SK-N-SH (cell line): ENCODE results near the gene GRK1. TPM values are rescaled to one million over a fixed set of nuclear protein-coding genes. Genes with fewer than 3 reads are reported as not detected.

ENCODE experiments used
- CTCF ChIA-PET: fragments of 300-600, 350-600 bp; formaldehyde crosslinking; extraction: SDS; loops from one replicate; lab custom pipeline; 2021; lab: Yijun Ruan, JAX
- POLR2A ChIA-PET: fragments of 350-600 bp; sonication (Branson Sonifier 250); formaldehyde crosslinking; extraction: SDS; loops from one replicate; lab custom pipeline; 2020; ENCODE audit warnings: antibody characterized with exemption, inconsistent platforms; lab: Yijun Ruan, JAX
- DNase-seq: peaks from one replicate; pipeline ENCODE4 v3.0.0; 2012
- H2AFZ ChIP-seq: fragments of 200-600 bp; sonication (generic); 2 replicates; pipeline ENCODE4 v1.8.1; 2016; ENCODE audit warnings: antibody characterized with exemption, mild to moderate bottlenecking, low read depth
- H3F3A ChIP-seq: fragments of 200-600 bp; sonication (generic); replicated peaks from 2 replicates; pipeline ENCODE3; 2016; ENCODE audit warnings: antibody characterized with exemption, mild to moderate bottlenecking; ENCODE audit not compliant: insufficient read depth
- H3K27ac ChIP-seq, 2 experiments: fragments of 200-500 bp in 1 of 2; fragments of 200-600 bp in 1 of 2; sonication (Bioruptor generic) in 1 of 2; sonication (generic), shearing (Covaris generic) in 1 of 2; 2 replicates each; pipeline versions ENCODE4 v1.5.1 to v1.6.1; 2014 to 2016; ENCODE audit warnings: low read depth in 2 of 2, inconsistent platforms in 1 of 2, low read length in 1 of 2, mild to moderate bottlenecking in 1 of 2, mixed read lengths in 1 of 2
- H3K27me3 ChIP-seq: fragments of 200-600 bp; sonication (generic), shearing (Covaris generic); 2 replicates; pipeline ENCODE4 v1.6.1; 2016; ENCODE audit warnings: mixed run types; ENCODE audit not compliant: insufficient read depth
- H3K36me3 ChIP-seq, 2 experiments: fragments of 200-500 bp in 1 of 2; fragments of 200-600 bp in 1 of 2; sonication (Bioruptor generic) in 1 of 2; sonication (generic) in 1 of 2; replicated peaks in 1 of 2; 2 replicates each; pipeline versions ENCODE3 to v1.5.1; 2014 to 2016; ENCODE audit warnings: low read length in 1 of 2, mild to moderate bottlenecking in 1 of 2; ENCODE audit not compliant: insufficient read depth in 2 of 2, control insufficient read depth in 1 of 2
- H3K4me1 ChIP-seq, 2 experiments: fragments of 200-500 bp in 1 of 2; fragments of 200-600 bp in 1 of 2; sonication (Bioruptor generic) in 1 of 2; sonication (generic), shearing (Covaris generic) in 1 of 2; 2 replicates each; pipeline versions ENCODE4 v1.5.1 to v1.6.1; 2014 to 2016; ENCODE audit warnings: low read depth in 1 of 2, low read length in 1 of 2, mixed run types in 1 of 2; ENCODE audit not compliant: insufficient read depth in 2 of 2, control insufficient read depth in 1 of 2
- H3K4me2 ChIP-seq: fragments of 200-600 bp; sonication (generic), shearing (Covaris generic); 2 replicates; pipeline ENCODE4 v1.6.1; 2017; ENCODE audit warnings: mixed run types
- H3K4me3 ChIP-seq, 2 experiments: fragments of 200-500 bp in 1 of 2; fragments of 200-600 bp in 1 of 2; sonication (Bioruptor generic) in 1 of 2; sonication (generic), shearing (Covaris generic) in 1 of 2; 2 replicates each; pipeline versions ENCODE4 v1.5.1 to v1.8.1; 2014 to 2016; ENCODE audit warnings: low read depth in 2 of 2, inconsistent platforms in 1 of 2, low read length in 1 of 2, mild to moderate bottlenecking in 1 of 2, mixed read lengths in 1 of 2, moderate library complexity in 1 of 2
- H3K79me2 ChIP-seq: fragments of 200-600 bp; sonication (generic); 2 replicates; pipeline ENCODE4 v1.8.1; 2017; ENCODE audit warnings: mild to moderate bottlenecking; ENCODE audit not compliant: insufficient read depth
- H3K9ac ChIP-seq: fragments of 200-600 bp; sonication (generic); 2 replicates; pipeline ENCODE4 v1.6.1; 2017; ENCODE audit warnings: mixed run types
- H3K9me2 ChIP-seq: fragments of 200-600 bp; sonication (generic); 2 replicates; pipeline ENCODE4 v1.6.1; 2017; ENCODE audit warnings: mixed run types
- H3K9me3 ChIP-seq: fragments of 200-600 bp; sonication (generic); 2 replicates; pipeline ENCODE4 v1.6.1; 2017; ENCODE audit warnings: mixed run types, mild to moderate bottlenecking, moderate library complexity
- H4K20me1 ChIP-seq: fragments of 200-600 bp; sonication (generic); 2 replicates; pipeline ENCODE4 v1.6.1; 2017; ENCODE audit warnings: mild to moderate bottlenecking, mixed run types; ENCODE audit not compliant: insufficient read depth
- EP300 ChIP-seq, 2 experiments: IDR thresholded peaks; 2 replicates each; pipeline versions ENCODE4 v1.4.0 to v1.6.1; 2012; ENCODE audit warnings: borderline replicate concordance in 1 of 2, low read depth in 1 of 2, low read length in 1 of 2
- EZH2phosphoT487 ChIP-seq: fragments of 200-600 bp; sonication (generic); IDR thresholded peaks from 2 replicates; pipeline ENCODE4 v1.6.1; 2017; ENCODE audit warnings: low read depth, mixed run types, mild to moderate bottlenecking, antibody characterized with exemption, moderate library complexity, borderline replicate concordance
- IRF3 ChIP-seq: fragments of 150-350 bp; IDR thresholded peaks from 2 replicates; pipeline ENCODE4 v1.6.1; 2016; ENCODE audit warnings: mild to moderate bottlenecking, low read depth, low read length
- MEF2A ChIP-seq: IDR thresholded peaks from 2 replicates; pipeline ENCODE4 v1.4.0; 2012; ENCODE audit warnings: low read depth, borderline replicate concordance
- MXI1 ChIP-seq: IDR thresholded peaks from 2 replicates; pipeline ENCODE4 v1.6.1; 2012; ENCODE audit warnings: mild to moderate bottlenecking, low read depth, low read length, improper control_type of control experiment
- PBX3 ChIP-seq: IDR thresholded peaks from 2 replicates; pipeline ENCODE4; 2012
- POLR2AphosphoS5 ChIP-seq: IDR thresholded peaks from 2 replicates; pipeline ENCODE4 v1.6.1; 2012; ENCODE audit warnings: low read depth, low read length
- RCOR1 ChIP-seq: fragments of 150-350 bp; IDR thresholded peaks from 2 replicates; pipeline ENCODE4 v1.6.1; 2017; ENCODE audit warnings: antibody characterized with exemption, low read length
- REST ChIP-seq: IDR thresholded peaks from 2 replicates; pipeline ENCODE4 v1.6.1; 2012; ENCODE audit warnings: mild to moderate bottlenecking, low read depth, low read length, moderate library complexity
- RXRA ChIP-seq: IDR thresholded peaks from 2 replicates; pipeline ENCODE4 v1.4.0; 2012; ENCODE audit warnings: low read depth, mild to moderate bottlenecking, borderline replicate concordance
- TCF12 ChIP-seq: IDR thresholded peaks from 2 replicates; pipeline ENCODE4 v1.4.0; 2012
- ZBTB33 ChIP-seq: IDR thresholded peaks from 2 replicates; pipeline ENCODE4 v1.4.0; 2012; ENCODE audit warnings: low read depth, borderline replicate concordance
- WGBS: methylation state at CpG from one replicate; pipeline ENCODE4 v1.1.6; 2017; ENCODE audit warnings: low lambda C conversion rate; 5-methylcytosine and 5-hydroxymethylcytosine counted together
- polyA plus RNA-seq, 3 experiments: library from polyadenylated mRNA; depleted of rRNA; stranded (reverse); fragments of >200 nt; gene quantifications; 2 replicates each; pipeline ENCODE4 v1.2.3, GENCODE V29; 2012

GRK1 gene
- polyA plus RNA-seq, 1 of the 3 experiments (the other 2 are of a cell fraction): 0.12 TPM

- no peak for TF ChIP-seq RCOR1
- no peak for TF ChIP-seq IRF3
- TF ChIP-seq POLR2AphosphoS5: no peak
- no peak for TF ChIP-seq PBX3
- no peak for TF ChIP-seq EZH2phosphoT487
- TF ChIP-seq RXRA: no peak
- TF ChIP-seq EP300 (IDR thresholded peaks at IDR 0.05; ENCODE audit: borderline replicate concordance in 1 of 2, low read depth in 1 of 2, low read length in 1 of 2): no peak
- no peak for TF ChIP-seq TCF12
- no peak for TF ChIP-seq REST
- no peak for TF ChIP-seq ZBTB33
- TF ChIP-seq MXI1: no peak
- TF ChIP-seq MEF2A: no peak
- H3K4me2 ChIP-seq: no peak overlapping the region
- H3K9me2 ChIP-seq: no peaks in the 10 kb centered on the region
- no peak overlapping the region for H2AFZ ChIP-seq
- POLR2A ChIA-PET: no interaction called here
- 96% methylated on average over 37 of the region's 38 CpGs for WGBS
- no peak overlapping the region for H3K4me3 ChIP-seq
- no peak overlapping the region for H3K27ac ChIP-seq
- H3K9me3 ChIP-seq: no peaks in the 10 kb centered on the region
- no peaks in the 10 kb centered on the region for H3K4me1 ChIP-seq
- peaks cover 17% of the 10 kb centered on the region for H3K79me2 ChIP-seq
- H4K20me1 ChIP-seq: 0 out of 2 replicates have a peak, but pooled peaks cover 15% of the 10 kb centered on the region
- CTCF ChIA-PET: no interaction called here
- no peaks in the 10 kb centered on the region for H3F3A ChIP-seq
- no peak for DNase-seq
- peaks cover 15 to 68% of the 10 kb centered on the region in 2 experiments for H3K36me3 ChIP-seq
- H3K9ac ChIP-seq: no peak overlapping the region
- no peaks in the 10 kb centered on the region for H3K27me3 ChIP-seq
These were observed 34.1 kb upstream of the GRK1 start for GRCh38 chr13:113632706-113633484.
